Thyroid gland (tissue), 4 donors: ENCODE measurements around the gene PAX5.

Experiments
- POLR2A ChIP-seq, 2 donors: fragments of 450-650 bp; IDR thresholded peaks; one replicate each; pipeline ENCODE4 v1.6.1; 2017; ENCODE audit warnings: antibody characterized with exemption in 2 of 2, mild to moderate bottlenecking in 2 of 2, moderate library complexity in 1 of 2
- TF ChIP-seq, protein P1 (sequence below), 6 experiments: fragments of 200-600 bp in 3 of 6; fragments of 450-650 bp in 3 of 6; sonication (generic) in 3 of 6; IDR thresholded peaks; one replicate each; pipeline ENCODE4 v1.5.1; 2016 to 2019; ENCODE audit warnings: antibody characterized with exemption in 6 of 6, mild to moderate bottlenecking in 2 of 6, inconsistent platforms in 1 of 6, moderate library complexity in 1 of 6

DNA sequence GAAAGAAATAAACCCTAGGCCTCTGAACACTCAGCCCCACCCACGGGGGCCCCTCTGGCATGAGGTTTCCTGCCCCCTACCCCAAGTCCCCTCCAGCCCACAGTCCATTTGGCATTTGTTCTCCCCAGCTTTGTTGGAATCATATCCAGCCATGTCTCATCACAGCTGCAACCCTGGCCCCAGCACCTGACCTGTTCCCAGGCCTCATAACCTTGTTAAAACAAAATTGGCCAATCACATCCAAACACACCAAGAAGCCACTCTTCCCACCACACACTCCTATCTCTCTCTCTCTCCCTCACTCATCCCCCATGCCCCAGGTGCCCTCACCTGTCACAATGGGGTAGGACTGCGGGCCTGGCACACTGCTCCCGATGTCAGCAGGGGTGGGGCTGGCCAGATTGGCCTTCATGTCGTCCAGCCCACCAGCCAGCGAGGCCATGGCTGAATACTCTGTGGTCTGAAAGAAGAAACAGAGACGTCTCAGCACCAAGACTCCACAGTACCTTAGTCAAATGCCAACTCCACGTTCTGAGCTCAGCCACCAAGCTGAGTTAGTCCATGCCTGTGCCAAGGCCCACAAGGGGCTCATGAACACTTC, 110.9 kb downstream of the PAX5 start:
- TF ChIP-seq, protein P1, sequence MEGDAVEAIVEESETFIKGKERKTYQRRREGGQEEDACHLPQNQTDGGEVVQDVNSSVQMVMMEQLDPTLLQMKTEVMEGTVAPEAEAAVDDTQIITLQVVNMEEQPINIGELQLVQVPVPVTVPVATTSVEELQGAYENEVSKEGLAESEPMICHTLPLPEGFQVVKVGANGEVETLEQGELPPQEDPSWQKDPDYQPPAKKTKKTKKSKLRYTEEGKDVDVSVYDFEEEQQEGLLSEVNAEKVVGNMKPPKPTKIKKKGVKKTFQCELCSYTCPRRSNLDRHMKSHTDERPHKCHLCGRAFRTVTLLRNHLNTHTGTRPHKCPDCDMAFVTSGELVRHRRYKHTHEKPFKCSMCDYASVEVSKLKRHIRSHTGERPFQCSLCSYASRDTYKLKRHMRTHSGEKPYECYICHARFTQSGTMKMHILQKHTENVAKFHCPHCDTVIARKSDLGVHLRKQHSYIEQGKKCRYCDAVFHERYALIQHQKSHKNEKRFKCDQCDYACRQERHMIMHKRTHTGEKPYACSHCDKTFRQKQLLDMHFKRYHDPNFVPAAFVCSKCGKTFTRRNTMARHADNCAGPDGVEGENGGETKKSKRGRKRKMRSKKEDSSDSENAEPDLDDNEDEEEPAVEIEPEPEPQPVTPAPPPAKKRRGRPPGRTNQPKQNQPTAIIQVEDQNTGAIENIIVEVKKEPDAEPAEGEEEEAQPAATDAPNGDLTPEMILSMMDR (IDR thresholded peaks at IDR 0.05) = no peak
- no peak for TF ChIP-seq POLR2A (IDR thresholded peaks at IDR 0.05)
